ENCODE data around the gene FRRS1L.

Gene FRRS1L

GRCh38 chr9:109166771-109167601, at the start of gene FRRS1L:
TSS of gene FRRS1L (minus strand) at chr9:109167249. CDS start at chr9:109167138, 111 bp downstream.
- H3K36me3 ChIP-seq (ENCODE audit: control insufficient read depth, insufficient read depth, low read length): no peaks in the 10 kb centered on the region
- H3K27ac ChIP-seq (ENCODE audit: low read depth, low read length): no peak within 1 kb of the TSS
- peaks cover 47% of the 10 kb centered on the region for H3K27me3 ChIP-seq (ENCODE audit: control insufficient read depth, insufficient read depth, low read length)
- peak within 1 kb of the TSS; percentile 58 for H3K4me3 ChIP-seq (ENCODE audit: low read depth, low read length)
- no peaks in the 10 kb centered on the region for H3K9me3 ChIP-seq (ENCODE audit: control insufficient read depth, insufficient read depth, low read depth, low read length)
- H3K9ac ChIP-seq (ENCODE audit: low read length): no peak within 1 kb of the TSS
- peaks cover 9% of the 10 kb centered on the region for H3K4me1 ChIP-seq (ENCODE audit: control insufficient read depth, insufficient read depth, low read length)

- peaks cover 5% of the 10 kb centered on the region; the same call in 1 of the 2 replicates for H3K4me1 ChIP-seq (ENCODE audit: control insufficient read depth, insufficient read depth, low read length)
- H3K27ac ChIP-seq (ENCODE audit: low read depth, low read length): no peak overlapping the region
- no peaks in the 10 kb centered on the region for H3K36me3 ChIP-seq (ENCODE audit: control insufficient read depth, insufficient read depth, low read length)
- H3K4me3 ChIP-seq (ENCODE audit: low read depth, low read length): no peak overlapping the region
- no peaks in the 10 kb centered on the region for H3K9me3 ChIP-seq (ENCODE audit: control insufficient read depth, insufficient read depth, low read depth, low read length)
- H3K9ac ChIP-seq (ENCODE audit: low read length): no peak overlapping the region
- no peaks in the 10 kb centered on the region for H3K27me3 ChIP-seq (ENCODE audit: control insufficient read depth, insufficient read depth, low read length)
Measured at GRCh38 chr9:109214414-109214813, 47.4 kb upstream of the FRRS1L start.

GRCh38 chr9:109213285-109214121, 46.5 kb upstream of the FRRS1L start:
- Histone ChIP-seq H3K4me3 (ENCODE audit: low read depth, low read length) (no peak overlapping the region), H3K27ac (ENCODE audit: low read depth, low read length) (no peak overlapping the region), H3K9ac (ENCODE audit: low read length) (no peak overlapping the region), H3K9me3 (ENCODE audit: control insufficient read depth, insufficient read depth, low read depth, low read length) (no peaks in the 10 kb centered on the region), H3K36me3 (ENCODE audit: control insufficient read depth, insufficient read depth, low read length) (no peaks in the 10 kb centered on the region), H3K27me3 (ENCODE audit: control insufficient read depth, insufficient read depth, low read length) (no peaks in the 10 kb centered on the region), H3K4me1 (ENCODE audit: control insufficient read depth, insufficient read depth, low read length) (no peaks in the 10 kb centered on the region)

GRCh38 chr9:109212768-109213167, 45.7 kb upstream of the FRRS1L start:
- no peak overlapping the region for H3K4me3 ChIP-seq (ENCODE audit: low read depth, low read length)
- H3K27ac ChIP-seq (ENCODE audit: low read depth, low read length): no peak overlapping the region
- no peaks in the 10 kb centered on the region for H3K27me3 ChIP-seq (ENCODE audit: control insufficient read depth, insufficient read depth, low read length)
- H3K9ac ChIP-seq (ENCODE audit: low read length): no peak overlapping the region
- H3K4me1 ChIP-seq (ENCODE audit: control insufficient read depth, insufficient read depth, low read length): no peaks in the 10 kb centered on the region
- no peaks in the 10 kb centered on the region for H3K9me3 ChIP-seq (ENCODE audit: control insufficient read depth, insufficient read depth, low read depth, low read length)
- no peaks in the 10 kb centered on the region for H3K36me3 ChIP-seq (ENCODE audit: control insufficient read depth, insufficient read depth, low read length)

GRCh38 chr9:109206670-109207069, 39.6 kb upstream of the FRRS1L start:
- Histone ChIP-seq H3K36me3 (ENCODE audit: control insufficient read depth, insufficient read depth, low read length) (no peaks in the 10 kb centered on the region), H3K4me3 (ENCODE audit: low read depth, low read length) (no peak overlapping the region), H3K4me1 (ENCODE audit: control insufficient read depth, insufficient read depth, low read length) (no peaks in the 10 kb centered on the region), H3K9me3 (ENCODE audit: control insufficient read depth, insufficient read depth, low read depth, low read length) (no peaks in the 10 kb centered on the region), H3K27ac (ENCODE audit: low read depth, low read length) (no peak overlapping the region), H3K9ac (ENCODE audit: low read length) (no peak overlapping the region), H3K27me3 (ENCODE audit: control insufficient read depth, insufficient read depth, low read length) (no peaks in the 10 kb centered on the region)

GRCh38 chr9:109205526-109205925, 38.5 kb upstream of the FRRS1L start:
- no peaks in the 10 kb centered on the region for H3K36me3 ChIP-seq (ENCODE audit: control insufficient read depth, insufficient read depth, low read length)
- no peak overlapping the region for H3K9ac ChIP-seq (ENCODE audit: low read length)
- H3K4me1 ChIP-seq (ENCODE audit: control insufficient read depth, insufficient read depth, low read length): no peaks in the 10 kb centered on the region
- no peak overlapping the region for H3K27ac ChIP-seq (ENCODE audit: low read depth, low read length)
- H3K27me3 ChIP-seq (ENCODE audit: control insufficient read depth, insufficient read depth, low read length): no peaks in the 10 kb centered on the region
- H3K4me3 ChIP-seq (ENCODE audit: low read depth, low read length): no peak overlapping the region
- no peaks in the 10 kb centered on the region for H3K9me3 ChIP-seq (ENCODE audit: control insufficient read depth, insufficient read depth, low read depth, low read length)

GRCh38 chr9:109203761-109204360, 36.8 kb upstream of the FRRS1L start:
- no peak overlapping the region for H3K27ac ChIP-seq (ENCODE audit: low read depth, low read length)
- H3K9me3 ChIP-seq (ENCODE audit: control insufficient read depth, insufficient read depth, low read depth, low read length): no peaks in the 10 kb centered on the region

GRCh38 chr9:109199676-109200075, 32.6 kb upstream of the FRRS1L start:
- Histone ChIP-seq H3K4me3 (ENCODE audit: low read depth, low read length) (no peak overlapping the region), H3K9ac (ENCODE audit: low read length) (no peak overlapping the region)

More at GRCh38 chr9:109203761-109204360, 36.8 kb upstream of the FRRS1L start:
- H3K36me3 ChIP-seq (ENCODE audit: control insufficient read depth, insufficient read depth, low read length): no peaks in the 10 kb centered on the region
- no peak overlapping the region for H3K9ac ChIP-seq (ENCODE audit: low read length)
- no peaks in the 10 kb centered on the region for H3K27me3 ChIP-seq (ENCODE audit: control insufficient read depth, insufficient read depth, low read length)
- no peak overlapping the region for H3K4me3 ChIP-seq (ENCODE audit: low read depth, low read length)
- no peaks in the 10 kb centered on the region for H3K4me1 ChIP-seq (ENCODE audit: control insufficient read depth, insufficient read depth, low read length)

GRCh38 chr9:109198736-109199382, 31.8 kb upstream of the FRRS1L start:
- Histone ChIP-seq H3K27me3 (ENCODE audit: control insufficient read depth, insufficient read depth, low read length) (no peaks in the 10 kb centered on the region), H3K36me3 (ENCODE audit: control insufficient read depth, insufficient read depth, low read length) (no peaks in the 10 kb centered on the region), H3K9ac (ENCODE audit: low read length) (no peak overlapping the region), H3K4me3 (ENCODE audit: low read depth, low read length) (no peak overlapping the region), H3K27ac (ENCODE audit: low read depth, low read length) (no peak overlapping the region), H3K4me1 (ENCODE audit: control insufficient read depth, insufficient read depth, low read length) (no peaks in the 10 kb centered on the region), H3K9me3 (ENCODE audit: control insufficient read depth, insufficient read depth, low read depth, low read length) (no peaks in the 10 kb centered on the region)

More at GRCh38 chr9:109199676-109200075, 32.6 kb upstream of the FRRS1L start:
- H3K27me3 ChIP-seq (ENCODE audit: control insufficient read depth, insufficient read depth, low read length): no peaks in the 10 kb centered on the region
- no peak overlapping the region for H3K27ac ChIP-seq (ENCODE audit: low read depth, low read length)
- H3K36me3 ChIP-seq (ENCODE audit: control insufficient read depth, insufficient read depth, low read length): no peaks in the 10 kb centered on the region
- H3K9me3 ChIP-seq (ENCODE audit: control insufficient read depth, insufficient read depth, low read depth, low read length): no peaks in the 10 kb centered on the region
- H3K4me1 ChIP-seq (ENCODE audit: control insufficient read depth, insufficient read depth, low read length): no peaks in the 10 kb centered on the region

GRCh38 chr9:109193974-109194556, 27.0 kb upstream of the FRRS1L start:
- H3K4me1 ChIP-seq (ENCODE audit: control insufficient read depth, insufficient read depth, low read length): no peaks in the 10 kb centered on the region
- H3K27ac ChIP-seq (ENCODE audit: low read depth, low read length): no peak overlapping the region
- H3K4me3 ChIP-seq (ENCODE audit: low read depth, low read length): no peak overlapping the region
- H3K9ac ChIP-seq (ENCODE audit: low read length): no peak overlapping the region
- H3K9me3 ChIP-seq (ENCODE audit: control insufficient read depth, insufficient read depth, low read depth, low read length): no peaks in the 10 kb centered on the region
- no peaks in the 10 kb centered on the region for H3K36me3 ChIP-seq (ENCODE audit: control insufficient read depth, insufficient read depth, low read length)
- H3K27me3 ChIP-seq (ENCODE audit: control insufficient read depth, insufficient read depth, low read length): no peaks in the 10 kb centered on the region; the same call in 1 of the 2 replicates

Data from HUES6 (cell line).